ENCODE measurements around the gene TCEANC.
"Not testable (repeated sequence)": the region's sequence is repeated elsewhere in the genome, so short reads cannot be mapped to it uniquely, and the experiment has no call there.

Gene TCEANC

GRCh38 chrX:13652850-13653693, at the start of gene TCEANC:
Gene TCEANC, plus strand, starts transcription at chrX:13653141. Its CDS starts 9,368 bp downstream, at chrX:13662509.
- DNase-seq: peak; percentile 98

- no peak for DNase-seq
Measured at GRCh38 chrX:13605611-13606010, 47.3 kb upstream of the TCEANC start.

- DNase-seq: no peak
Measured at GRCh38 chrX:13607331-13607995, 45.5 kb upstream of the TCEANC start.

GRCh38 chrX:13607996-13608365, 45.0 kb upstream of the TCEANC start:
- DNase-seq: no peak

GRCh38 chrX:13614154-13614553, 38.8 kb upstream of the TCEANC start:
- DNase-seq: no peak

GRCh38 chrX:13620207-13620606, 32.7 kb upstream of the TCEANC start:
- no peak for DNase-seq

- DNase-seq: no peak
Measured at GRCh38 chrX:13622401-13622964, 30.5 kb upstream of the TCEANC start.

GRCh38 chrX:13627306-13627705, 25.6 kb upstream of the TCEANC start:
- no peak for DNase-seq

GRCh38 chrX:13637224-13637623, 15.7 kb upstream of the TCEANC start:
- not testable (repeated sequence) for DNase-seq

- DNase-seq: no peak
Measured at GRCh38 chrX:13638021-13638420, 14.9 kb upstream of the TCEANC start.

GRCh38 chrX:13638826-13639225, 14.1 kb upstream of the TCEANC start:
- no peak for DNase-seq

- DNase-seq: not testable (repeated sequence)
Measured at GRCh38 chrX:13641684-13642083, 11.3 kb upstream of the TCEANC start.

- no peak for DNase-seq
Measured at GRCh38 chrX:13645464-13646153, 7.3 kb upstream of the TCEANC start.

- peak; percentile 79 for DNase-seq
Measured at GRCh38 chrX:13646154-13646549, 6.8 kb upstream of the TCEANC start.

GRCh38 chrX:13647709-13648212, 5.2 kb upstream of the TCEANC start:
- DNase-seq: peak; percentile 60

GRCh38 chrX:13648336-13648735, 4.6 kb upstream of the TCEANC start:
- not testable (repeated sequence) for DNase-seq

- peak; percentile 47 for DNase-seq
Measured at GRCh38 chrX:13649838-13650237, 3.1 kb upstream of the TCEANC start.

- no peak for DNase-seq
Measured at GRCh38 chrX:13650318-13650717, 2.6 kb upstream of the TCEANC start.

- DNase-seq: no peak
Measured at GRCh38 chrX:13651150-13651549, 1.8 kb upstream of the TCEANC start.

- no peak for DNase-seq
Measured at GRCh38 chrX:13652287-13652793, 601 bp upstream of the TCEANC start.

- DNase-seq: no peak
Measured at GRCh38 chrX:13654116-13654515, 1.2 kb downstream of the TCEANC start.

GRCh38 chrX:13655674-13656073, 2.7 kb downstream of the TCEANC start:
- no peak for DNase-seq

GRCh38 chrX:13658602-13659001, 5.7 kb downstream of the TCEANC start:
- DNase-seq: no peak
